ENCODE data around the gene PARVA. TPM values are rescaled to one million over a fixed set of nuclear protein-coding genes. Genes with fewer than 3 reads are reported as not detected.
"Not testable (repeated sequence)": the region's sequence is repeated elsewhere in the genome, so short reads cannot be mapped to it uniquely, and the experiment has no call there.

PARVA gene
- not detected for polyA plus RNA-seq (2012; ENCODE audit: missing spikeins)

- no peak for TF ChIP-seq POLR2AphosphoS5 (IDR thresholded peaks at IDR 0.05; ENCODE audit: low read depth, low read length)
- no peak for TF ChIP-seq POLR2A (IDR thresholded peaks at IDR 0.05; ENCODE audit: low read depth, low read length)
- no peak for TF ChIP-seq TAF1 (IDR thresholded peaks at IDR 0.05; ENCODE audit: borderline replicate concordance, low read depth, low read length)
- FAIRE-seq (no peak), DNase-seq (ENCODE audit: insufficient read length) (no peak)
These were observed at the start of gene PARVA for GRCh38 chr11:12377106-12377823. TSS of gene PARVA (plus strand) at chr11:12377571. CDS start at chr11:12377648, 77 bp downstream.

- no peak for DNase-seq (ENCODE audit: insufficient read length)
- no peak for FAIRE-seq
- TF ChIP-seq POLR2A (IDR thresholded peaks at IDR 0.05; ENCODE audit: low read depth, low read length) (no peak), POLR2AphosphoS5 (IDR thresholded peaks at IDR 0.05; ENCODE audit: low read depth, low read length) (no peak), TAF1 (IDR thresholded peaks at IDR 0.05; ENCODE audit: borderline replicate concordance, low read depth, low read length) (no peak)
These were observed 48.2 kb upstream of the PARVA start for GRCh38 chr11:12329169-12329568.

GRCh38 chr11:12329797-12330196 is 47.6 kb upstream of the PARVA start:
- DNase-seq (ENCODE audit: insufficient read length) (no peak), FAIRE-seq (no peak)
- TF ChIP-seq TAF1 (IDR thresholded peaks at IDR 0.05; ENCODE audit: borderline replicate concordance, low read depth, low read length) (no peak), POLR2AphosphoS5 (IDR thresholded peaks at IDR 0.05; ENCODE audit: low read depth, low read length) (no peak), POLR2A (IDR thresholded peaks at IDR 0.05; ENCODE audit: low read depth, low read length) (no peak)

GRCh38 chr11:12330485-12331231 is 46.7 kb upstream of the PARVA start:
- DNase-seq (ENCODE audit: insufficient read length) = no peak
- TF ChIP-seq POLR2A (IDR thresholded peaks at IDR 0.05; ENCODE audit: low read depth, low read length) (no peak), TAF1 (IDR thresholded peaks at IDR 0.05; ENCODE audit: borderline replicate concordance, low read depth, low read length) (no peak), POLR2AphosphoS5 (IDR thresholded peaks at IDR 0.05; ENCODE audit: low read depth, low read length) (no peak)
- no peak for FAIRE-seq

- FAIRE-seq (peak; percentile 89), DNase-seq (ENCODE audit: insufficient read length) (no peak)
- TF ChIP-seq TAF1 (IDR thresholded peaks at IDR 0.05; ENCODE audit: borderline replicate concordance, low read depth, low read length) = no peak
- no peak for TF ChIP-seq POLR2AphosphoS5 (IDR thresholded peaks at IDR 0.05; ENCODE audit: low read depth, low read length)
- no peak for TF ChIP-seq POLR2A (IDR thresholded peaks at IDR 0.05; ENCODE audit: low read depth, low read length)
These were observed 46.0 kb upstream of the PARVA start for GRCh38 chr11:12331239-12331874.

- FAIRE-seq (no peak), DNase-seq (ENCODE audit: insufficient read length) (no peak)
- TF ChIP-seq POLR2A (IDR thresholded peaks at IDR 0.05; ENCODE audit: low read depth, low read length) (no peak), POLR2AphosphoS5 (IDR thresholded peaks at IDR 0.05; ENCODE audit: low read depth, low read length) (no peak), TAF1 (IDR thresholded peaks at IDR 0.05; ENCODE audit: borderline replicate concordance, low read depth, low read length) (no peak)
These were observed 33.8 kb upstream of the PARVA start for GRCh38 chr11:12343526-12343925.

GRCh38 chr11:12353534-12353933 is 23.8 kb upstream of the PARVA start:
- FAIRE-seq = no peak
- no peak for DNase-seq (ENCODE audit: insufficient read length)
- TF ChIP-seq TAF1 (IDR thresholded peaks at IDR 0.05; ENCODE audit: borderline replicate concordance, low read depth, low read length) = no peak
- no peak for TF ChIP-seq POLR2AphosphoS5 (IDR thresholded peaks at IDR 0.05; ENCODE audit: low read depth, low read length)

- DNase-seq (ENCODE audit: insufficient read length) (no peak), FAIRE-seq (no peak)
- no peak for TF ChIP-seq POLR2A (IDR thresholded peaks at IDR 0.05; ENCODE audit: low read depth, low read length)
- no peak for TF ChIP-seq POLR2AphosphoS5 (IDR thresholded peaks at IDR 0.05; ENCODE audit: low read depth, low read length)
- TF ChIP-seq TAF1 (IDR thresholded peaks at IDR 0.05; ENCODE audit: borderline replicate concordance, low read depth, low read length) = no peak
These were observed 22.4 kb upstream of the PARVA start for GRCh38 chr11:12354750-12355545.

GRCh38 chr11:12356944-12357655 is 20.3 kb upstream of the PARVA start:
- FAIRE-seq (no peak), DNase-seq (ENCODE audit: insufficient read length) (no peak)
- no peak for TF ChIP-seq POLR2AphosphoS5 (IDR thresholded peaks at IDR 0.05; ENCODE audit: low read depth, low read length)
- no peak for TF ChIP-seq POLR2A (IDR thresholded peaks at IDR 0.05; ENCODE audit: low read depth, low read length)
- no peak for TF ChIP-seq TAF1 (IDR thresholded peaks at IDR 0.05; ENCODE audit: borderline replicate concordance, low read depth, low read length)

- not testable (repeated sequence) for DNase-seq (ENCODE audit: insufficient read length); FAIRE-seq
These were observed 19.7 kb upstream of the PARVA start for GRCh38 chr11:12357697-12358096.
